Testis (tissue), 3 donors: Measurements from ENCODE around the gene ALPI. TPM values are rescaled to one million over a fixed set of nuclear protein-coding genes. Genes with fewer than 3 reads are reported as not detected.

Experiments
- DNase-seq: peaks from one replicate; pipeline ENCODE4 v3.0.0-alpha.2; 2019
- H3K27ac ChIP-seq, 2 donors: fragments of 200-600 bp; sonication (generic); one replicate each; pipeline ENCODE4 v1.5.1; 2019
- H3K27me3 ChIP-seq: fragments of 200-600 bp; sonication (generic); one replicate; pipeline ENCODE4 v1.5.1; 2019
- H3K36me3 ChIP-seq: fragments of 200-600 bp; sonication (generic); one replicate; pipeline ENCODE4 v1.5.1; 2017; ENCODE audit warnings: low read depth; ENCODE audit errors: missing control alignments
- H3K4me1 ChIP-seq: fragments of 200-600 bp; sonication (generic); one replicate; pipeline ENCODE4 v1.5.1; 2019
- H3K4me3 ChIP-seq, 2 donors: fragments of 200-600 bp; sonication (generic); one replicate each; pipeline ENCODE4 v1.5.1; 2017 to 2019
- H3K9me3 ChIP-seq: fragments of 200-600 bp; sonication (generic); one replicate; pipeline ENCODE4 v1.5.1; 2017
- POLR2A ChIP-seq: fragments of 450-650 bp; IDR thresholded peaks from one replicate; pipeline ENCODE4 v1.6.1; 2017; ENCODE audit warnings: antibody characterized with exemption, mild to moderate bottlenecking, moderate library complexity
- WGBS, 2 donors: methylation state at CpG; one replicate each; pipeline ENCODE4 v1.1.5; 2018; 5-methylcytosine and 5-hydroxymethylcytosine counted together
- intact Hi-C: fragments of 100-400 bp; cut with DNase I; formaldehyde crosslinking; loops from one replicate; pipeline ENCODE4 v1.15.1; 2023; ENCODE audit warnings: low total_unique reads
- polyA plus RNA-seq: library from polyadenylated mRNA; stranded (reverse); fragments of 350-450 nt; fragmentation: Illumina TruSeq; extraction: RNeasy Lipid Tissue Mini Kit (QIAGEN cat#74804); gene quantifications from one replicate; pipeline ENCODE4 v1.2.3, GENCODE V29; 2014; ENCODE audit warnings: low read depth, low replicate concordance; ENCODE audit not compliant: insufficient read depth
- total RNA-seq, 2 donors: library from RNA; depleted of rRNA; stranded (reverse); fragments of >200 nt; gene quantifications; one replicate each; pipeline ENCODE4 v1.2.3, GENCODE V29; 2016
- TF ChIP-seq, protein P1 (sequence below), 3 experiments: fragments of 450-650 bp in 2 of 3; fragments of 200-600 bp in 1 of 3; sonication (generic) in 1 of 3; IDR thresholded peaks; one replicate each; pipeline ENCODE4 v1.5.1; 2016 to 2019; ENCODE audit warnings: antibody characterized with exemption in 3 of 3, mild to moderate bottlenecking in 2 of 3, moderate library complexity in 1 of 3

The ALPI gene
- total and polyA plus RNA-seq, 3 donors from 2014 or later = 0.16 to 0.43 TPM; not detected in 1

DNA sequence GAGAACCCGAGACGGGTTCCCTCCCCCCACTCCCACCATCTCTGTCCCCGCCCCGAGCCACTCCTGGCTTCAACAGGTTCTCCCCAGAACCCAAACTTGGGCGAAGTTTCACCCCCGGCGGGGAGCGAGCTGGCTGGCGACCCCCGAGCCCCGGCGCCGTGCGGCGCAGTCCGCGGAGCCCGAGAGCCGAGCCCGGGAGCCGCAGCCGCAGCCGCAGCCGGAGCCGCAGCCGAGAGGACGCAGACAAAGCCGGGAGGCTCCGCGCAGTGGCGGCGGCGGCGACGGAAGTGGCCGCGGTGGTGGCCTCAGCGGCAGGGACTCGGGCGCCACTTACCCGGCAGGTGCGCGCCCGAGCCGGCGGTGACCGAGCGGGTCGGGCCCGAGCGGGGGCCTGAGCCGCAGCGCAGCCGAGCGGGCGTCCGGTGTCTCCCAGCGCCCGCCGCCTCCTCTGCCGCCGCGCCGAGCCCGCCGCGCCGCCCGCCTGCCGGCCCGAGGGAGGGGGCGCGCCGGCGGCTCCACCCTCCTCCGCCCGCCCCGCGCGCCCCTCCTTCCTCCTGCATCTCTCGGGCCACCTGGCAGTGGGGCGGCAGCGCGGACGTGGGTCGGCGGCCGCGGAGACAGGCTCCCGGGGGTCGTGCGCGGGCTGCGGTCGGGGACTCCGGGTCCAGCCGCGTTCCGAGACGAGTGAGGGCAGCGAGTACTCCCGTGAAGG, 31.6 kb downstream of the ALPI start, which contains the start of gene ECEL1:
Gene ECEL1 (minus strand): TSS at position 450 of the 712 bp plus-strand sequence. CDS start 1,181 bp downstream, outside the sequence.
- no peak within 1 kb of the TSS for H3K27ac ChIP-seq
- 4% methylated on average over 32 of the region's 102 CpGs; no CpG with 5 or more reads in 1 of the 2 donors for WGBS, 2 donors
- no peak for TF ChIP-seq POLR2A
- TF ChIP-seq, protein P1, sequence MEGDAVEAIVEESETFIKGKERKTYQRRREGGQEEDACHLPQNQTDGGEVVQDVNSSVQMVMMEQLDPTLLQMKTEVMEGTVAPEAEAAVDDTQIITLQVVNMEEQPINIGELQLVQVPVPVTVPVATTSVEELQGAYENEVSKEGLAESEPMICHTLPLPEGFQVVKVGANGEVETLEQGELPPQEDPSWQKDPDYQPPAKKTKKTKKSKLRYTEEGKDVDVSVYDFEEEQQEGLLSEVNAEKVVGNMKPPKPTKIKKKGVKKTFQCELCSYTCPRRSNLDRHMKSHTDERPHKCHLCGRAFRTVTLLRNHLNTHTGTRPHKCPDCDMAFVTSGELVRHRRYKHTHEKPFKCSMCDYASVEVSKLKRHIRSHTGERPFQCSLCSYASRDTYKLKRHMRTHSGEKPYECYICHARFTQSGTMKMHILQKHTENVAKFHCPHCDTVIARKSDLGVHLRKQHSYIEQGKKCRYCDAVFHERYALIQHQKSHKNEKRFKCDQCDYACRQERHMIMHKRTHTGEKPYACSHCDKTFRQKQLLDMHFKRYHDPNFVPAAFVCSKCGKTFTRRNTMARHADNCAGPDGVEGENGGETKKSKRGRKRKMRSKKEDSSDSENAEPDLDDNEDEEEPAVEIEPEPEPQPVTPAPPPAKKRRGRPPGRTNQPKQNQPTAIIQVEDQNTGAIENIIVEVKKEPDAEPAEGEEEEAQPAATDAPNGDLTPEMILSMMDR (IDR thresholded peaks at IDR 0.05) = no peak
- H3K36me3 ChIP-seq = no peaks in the 10 kb centered on the region
- H3K4me1 ChIP-seq = peaks cover 4% of the 10 kb centered on the region
- DNase-seq = no peak
- H3K4me3 ChIP-seq = peak within 1 kb of the TSS; percentile 12 to 38
- no peaks in the 10 kb centered on the region for H3K9me3 ChIP-seq
- no peaks in the 10 kb centered on the region for H3K27me3 ChIP-seq
- intact Hi-C loops = no loop called here

DNA sequence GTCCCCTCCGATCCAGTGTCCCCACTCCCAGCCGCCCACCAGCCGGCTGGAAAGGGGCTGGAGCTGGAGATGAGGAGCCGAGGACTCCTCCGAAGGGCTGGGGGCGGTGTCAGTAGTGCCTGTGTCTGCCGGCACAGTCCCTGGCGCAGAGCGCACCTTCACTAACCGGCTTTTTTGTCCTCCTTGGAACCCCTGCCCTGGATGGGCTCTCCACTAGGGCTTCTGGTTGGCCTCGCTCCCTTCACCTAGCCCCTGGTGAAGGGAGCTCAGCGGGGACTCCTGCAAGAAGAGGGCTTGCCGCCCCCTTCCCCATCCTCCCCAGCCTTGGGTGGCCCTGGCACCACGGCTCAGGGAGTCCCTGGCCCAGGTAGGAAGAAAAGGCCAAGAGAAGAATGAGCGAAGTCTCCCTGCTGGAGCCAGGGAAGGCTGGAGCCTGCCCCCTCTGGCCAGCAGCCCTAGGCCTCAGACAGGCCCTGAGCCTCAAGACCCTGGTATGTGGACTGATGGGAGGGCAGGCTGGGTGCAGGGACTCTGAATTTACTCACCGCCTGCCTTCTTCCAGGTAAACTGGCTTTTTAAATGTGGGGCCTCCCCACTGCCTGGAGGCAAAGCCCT, 32.3 kb downstream of the ALPI start:
- WGBS, 2 donors = 9 to 53% methylated on average over 4 to 15 of the region's 16 CpGs
- no peak overlapping the region for H3K4me3 ChIP-seq

DNA sequence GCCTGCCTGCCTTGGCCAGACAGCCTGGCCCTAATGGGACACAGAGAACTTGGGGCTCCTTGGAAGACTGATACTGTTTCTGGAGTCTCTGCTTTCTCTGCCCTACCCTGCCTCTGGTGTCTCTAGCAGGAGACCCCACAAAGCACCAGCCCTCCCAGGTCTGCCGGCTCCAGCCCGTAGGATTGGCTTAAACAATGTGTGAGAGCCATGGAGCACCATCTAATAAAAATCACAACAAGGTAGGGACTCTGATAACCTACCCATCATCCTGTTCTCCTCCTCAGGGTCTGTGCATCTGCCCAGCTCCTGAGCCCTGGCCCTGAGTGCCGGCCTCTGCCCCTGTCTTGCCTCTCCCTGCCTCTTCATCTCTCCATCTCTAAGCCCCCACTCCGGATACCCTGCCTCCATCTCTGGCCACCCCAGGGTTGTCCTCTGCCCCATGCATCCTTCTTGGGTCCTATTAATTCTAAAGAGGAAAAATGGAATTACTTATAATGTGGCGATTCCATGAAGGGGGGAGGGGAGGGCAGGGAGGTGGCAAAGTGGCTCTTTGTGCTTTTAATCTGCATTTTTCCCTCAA, 32.9 kb downstream of the ALPI start:
- no peak for DNase-seq
- intact Hi-C loops = no loop called here
- Histone ChIP-seq H3K27me3 (no peaks in the 10 kb centered on the region), H3K9me3 (no peaks in the 10 kb centered on the region), H3K27ac (no peak overlapping the region), H3K4me3 (no peak overlapping the region), H3K4me1 (peaks cover 4% of the 10 kb centered on the region), H3K36me3 (no peaks in the 10 kb centered on the region)
- 94% methylated on average over 5 of the region's 5 CpGs for WGBS, 2 donors
- TF ChIP-seq, protein P1 (IDR thresholded peaks at IDR 0.05) = no peak
- TF ChIP-seq POLR2A = no peak

More for the DNA sequence above, 32.3 kb downstream of the ALPI start:
- H3K4me1 ChIP-seq = peaks cover 4% of the 10 kb centered on the region
- intact Hi-C loops = no loop called here
- H3K27ac ChIP-seq = no peak overlapping the region
- H3K27me3 ChIP-seq = no peaks in the 10 kb centered on the region
- no peaks in the 10 kb centered on the region for H3K9me3 ChIP-seq
- no peaks in the 10 kb centered on the region for H3K36me3 ChIP-seq
- no peak for DNase-seq
- TF ChIP-seq POLR2A = no peak
- TF ChIP-seq, protein P1 (IDR thresholded peaks at IDR 0.05) = no peak

DNA sequence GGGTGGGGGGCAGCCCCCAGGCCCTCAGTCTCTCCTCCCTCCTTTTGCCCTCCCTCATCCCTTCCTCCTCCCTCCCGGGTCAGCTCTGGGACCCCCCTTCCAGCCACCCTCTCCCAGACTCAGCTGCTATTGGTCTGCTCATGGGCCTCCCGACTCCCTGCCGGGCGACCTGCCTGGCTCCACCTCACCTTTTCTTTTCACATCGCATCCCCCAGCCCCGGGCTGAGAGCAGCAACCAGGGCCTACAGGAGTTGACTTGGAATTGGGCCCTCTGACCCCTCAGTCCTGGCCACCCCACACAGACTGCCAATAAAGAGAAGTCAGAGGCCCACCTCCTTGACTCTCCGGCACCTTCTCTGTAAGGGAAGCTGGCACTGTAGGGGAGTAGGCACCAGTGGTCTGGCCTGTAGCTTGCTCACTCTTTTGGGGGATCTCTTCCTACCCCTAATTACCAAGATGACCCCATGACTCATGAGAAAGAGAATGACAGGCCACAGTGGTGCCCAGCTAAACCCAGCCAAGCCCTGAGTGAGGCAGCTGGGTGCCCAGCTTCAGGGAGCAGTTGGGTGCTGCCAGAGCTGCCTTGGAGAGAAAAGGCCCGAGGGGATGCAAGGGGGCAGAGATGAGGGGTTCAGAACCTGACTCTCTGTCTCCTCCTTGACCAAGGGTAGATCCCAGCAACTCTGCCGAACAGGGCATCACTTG, 33.7 kb downstream of the ALPI start:
- H3K36me3 ChIP-seq = no peaks in the 10 kb centered on the region
- no peak overlapping the region for H3K4me3 ChIP-seq
- no peak overlapping the region for H3K27ac ChIP-seq
- no peak for DNase-seq
- WGBS, 2 donors = 81 to 85% methylated on average over 8 to 9 of the region's 9 CpGs
- H3K9me3 ChIP-seq = no peaks in the 10 kb centered on the region
- no peaks in the 10 kb centered on the region for H3K27me3 ChIP-seq
- peaks cover 4% of the 10 kb centered on the region for H3K4me1 ChIP-seq
- TF ChIP-seq, protein P1 (IDR thresholded peaks at IDR 0.05) = no peak
- no peak for TF ChIP-seq POLR2A
- intact Hi-C loops = no loop called here
